Kidney (tissue), 14 donors: ENCODE data around the gene CDK5R1. TPM values are rescaled to one million over a fixed set of nuclear protein-coding genes. Genes with fewer than 3 reads are reported as not detected.

Source experiments
- DNase-seq, 5 donors: peaks; one replicate each; pipeline ENCODE4 v3.0.0-alpha.2; 2013 to 2020
- FAIRE-seq: peaks from 2 replicates; lab custom pipeline; 2012; peaks lifted over from hg19 to GRCh38; lab: Jason Lieb, UNC
- H3K27ac ChIP-seq, 2 donors: one replicate each; pipeline ENCODE4 v1.7.0; 2013; ENCODE audit warnings: low read depth in 2 of 2, low read length in 2 of 2, inconsistent platforms in 1 of 2
- H3K27me3 ChIP-seq: one replicate; pipeline ENCODE4 v1.7.1; 2013; ENCODE audit warnings: low read length, inconsistent platforms; ENCODE audit not compliant: control insufficient read depth, insufficient read depth
- H3K36me3 ChIP-seq, 3 donors: one replicate each; pipeline versions ENCODE4 v1.7.0 to v1.7.1; 2013; ENCODE audit warnings: low read length in 3 of 3, control low read depth in 1 of 3, inconsistent platforms in 1 of 3; ENCODE audit not compliant: insufficient read depth in 3 of 3, control insufficient read depth in 2 of 3
- H3K4me1 ChIP-seq, 3 donors: one replicate each; pipeline versions ENCODE4 v1.7.0 to v1.7.1; 2013; ENCODE audit warnings: low read length in 3 of 3, inconsistent platforms in 1 of 3, low read depth in 1 of 3; ENCODE audit not compliant: control insufficient read depth in 2 of 3, insufficient read depth in 2 of 3
- H3K4me3 ChIP-seq, 3 donors: one replicate each; pipeline versions ENCODE4 v1.7.0 to v1.8.1; 2013; ENCODE audit warnings: low read length in 3 of 3, control low read depth in 1 of 3, inconsistent platforms in 1 of 3
- H3K9ac ChIP-seq, 3 donors: one replicate each; pipeline versions ENCODE4 v1.7.0 to v1.7.1; 2013; ENCODE audit warnings: low read length in 3 of 3, control low read depth in 1 of 3, inconsistent platforms in 1 of 3
- H3K9me3 ChIP-seq, 3 donors: one replicate each; pipeline versions ENCODE4 v1.7.0 to v1.7.1; 2013; ENCODE audit warnings: low read length in 3 of 3, control low read depth in 1 of 3, inconsistent platforms in 1 of 3; ENCODE audit not compliant: control insufficient read depth in 2 of 3, insufficient read depth in 1 of 3
- intact Hi-C: fragments of 100-400 bp; cut with DNase I; formaldehyde crosslinking; loops from one replicate; pipeline ENCODE4 v1.11.1; 2022
- polyA plus RNA-seq: library from polyadenylated mRNA; stranded (reverse); fragments of 350-450 nt; fragmentation: Illumina TruSeq; extraction: RNeasy Lipid Tissue Mini Kit (QIAGEN cat#74804); gene quantifications from one replicate; pipeline ENCODE4 v1.2.3, GENCODE V29; 2014; ENCODE audit warnings: low read depth, low replicate concordance; ENCODE audit not compliant: insufficient read depth
- total RNA-seq: library from RNA; stranded (reverse); fragmentation: NEBNext Ultra II Directional; extraction: Animal tissue kit (Norgen Biotek cat#: 25700); gene quantifications from one replicate; pipeline ENCODE4 v1.2.1, GENCODE V29; 2021
- TF ChIP-seq, protein P1 (sequence below): IDR thresholded peaks from 3 replicates; pipeline ENCODE4 v1.5.1; 2012; ENCODE audit warnings: mild to moderate bottlenecking, moderate library complexity, borderline replicate concordance; ENCODE audit not compliant: insufficient read depth; ENCODE audit errors: extremely low read depth
- donor health status: control.
- donor health status: control.
- donor health status: control.
- donor health status: control.
- donor health status: control.
- donor health status: DM: yes; HTN: yes; CAD: no.
- donor health status: Normal renal cell carcinoma (clear cell type).

The CDK5R1 gene
- total and polyA plus RNA-seq, 2 donors from 2014 or later = 0.67 to 1.5 TPM

GRCh38 chr17:32482568-32483320 is 4.0 kb upstream of the CDK5R1 start:
- Histone ChIP-seq H3K9me3 (no peaks in the 10 kb centered on the region), H3K4me3 (no peak overlapping the region), H3K4me1 (peaks cover 0 to 15% (median 4%) of the 10 kb centered on the region in 3 donors), H3K27me3 (no peaks in the 10 kb centered on the region), H3K27ac (peak overlapping the region in 1 of 2 donors; percentile 72), H3K9ac (no peak overlapping the region), H3K36me3 (peaks cover 9 to 29% (median 25%) of the 10 kb centered on the region in 3 donors)
- TF ChIP-seq, protein P1, sequence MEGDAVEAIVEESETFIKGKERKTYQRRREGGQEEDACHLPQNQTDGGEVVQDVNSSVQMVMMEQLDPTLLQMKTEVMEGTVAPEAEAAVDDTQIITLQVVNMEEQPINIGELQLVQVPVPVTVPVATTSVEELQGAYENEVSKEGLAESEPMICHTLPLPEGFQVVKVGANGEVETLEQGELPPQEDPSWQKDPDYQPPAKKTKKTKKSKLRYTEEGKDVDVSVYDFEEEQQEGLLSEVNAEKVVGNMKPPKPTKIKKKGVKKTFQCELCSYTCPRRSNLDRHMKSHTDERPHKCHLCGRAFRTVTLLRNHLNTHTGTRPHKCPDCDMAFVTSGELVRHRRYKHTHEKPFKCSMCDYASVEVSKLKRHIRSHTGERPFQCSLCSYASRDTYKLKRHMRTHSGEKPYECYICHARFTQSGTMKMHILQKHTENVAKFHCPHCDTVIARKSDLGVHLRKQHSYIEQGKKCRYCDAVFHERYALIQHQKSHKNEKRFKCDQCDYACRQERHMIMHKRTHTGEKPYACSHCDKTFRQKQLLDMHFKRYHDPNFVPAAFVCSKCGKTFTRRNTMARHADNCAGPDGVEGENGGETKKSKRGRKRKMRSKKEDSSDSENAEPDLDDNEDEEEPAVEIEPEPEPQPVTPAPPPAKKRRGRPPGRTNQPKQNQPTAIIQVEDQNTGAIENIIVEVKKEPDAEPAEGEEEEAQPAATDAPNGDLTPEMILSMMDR = no peak
- DNase-seq = peak in 1 of 5 donors; percentile 29
- intact Hi-C loops = loop anchor here (10.0 kb wide), 1 partner anchor 272 kb away; no protein-coding TSS in a partner anchor
- no peak for FAIRE-seq

DNA sequence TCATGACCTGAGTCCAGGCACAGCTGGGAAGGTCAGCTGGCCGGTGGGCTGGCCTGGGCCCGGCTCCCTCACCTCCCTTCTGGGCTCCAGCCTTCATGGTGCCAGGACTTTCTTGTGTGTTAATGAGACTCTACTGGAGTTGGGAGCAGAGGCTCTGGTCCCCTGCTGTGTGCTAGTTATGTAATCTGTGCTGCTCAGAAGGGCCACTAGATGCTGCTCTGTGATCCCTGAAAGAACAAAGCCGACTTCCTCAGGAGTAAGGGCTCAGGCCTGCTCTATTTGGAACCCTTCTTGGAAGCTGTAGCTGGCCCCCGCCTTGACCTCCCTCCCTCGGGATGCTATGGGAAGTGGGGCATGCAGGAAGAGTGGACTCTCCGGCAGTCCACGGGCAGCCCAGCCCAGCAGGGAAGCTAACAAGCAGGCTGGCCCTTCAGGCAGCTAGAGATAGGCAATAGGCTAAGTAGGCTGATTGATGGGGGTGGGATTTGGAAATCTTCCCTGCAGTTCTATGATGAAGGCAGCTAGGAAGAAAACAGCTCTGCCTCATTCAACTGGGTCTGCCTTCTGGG is 3.3 kb upstream of the CDK5R1 start:
- intact Hi-C loops = loop anchor here (10.0 kb wide), 1 partner anchor 271 kb away; no protein-coding TSS in a partner anchor
- DNase-seq = peak; percentile 76 to 94 (median 85)
- peaks cover 7 to 21% (median 19%) of the 10 kb centered on the region in 3 donors for H3K36me3 ChIP-seq
- H3K4me3 ChIP-seq = no peak overlapping the region
- peak; percentile 29 for FAIRE-seq
- H3K9ac ChIP-seq = no peak overlapping the region
- H3K27me3 ChIP-seq = no peaks in the 10 kb centered on the region
- no peaks in the 10 kb centered on the region for H3K9me3 ChIP-seq
- peaks cover 0 to 15% (median 4%) of the 10 kb centered on the region in 3 donors for H3K4me1 ChIP-seq
- H3K27ac ChIP-seq = peak overlapping the region; percentile 48 to 72
- TF ChIP-seq, protein P1 = peak; percentile 95

- no peaks in the 10 kb centered on the region for H3K9me3 ChIP-seq
- intact Hi-C loops = loop anchor here (10.0 kb wide), 1 partner anchor 271 kb away; no protein-coding TSS in a partner anchor
- TF ChIP-seq, protein P1 = no peak
- H3K36me3 ChIP-seq = peaks cover 6 to 19% (median 16%) of the 10 kb centered on the region in 3 donors
- no peaks in the 10 kb centered on the region for H3K27me3 ChIP-seq
- peaks cover 0 to 15% (median 4%) of the 10 kb centered on the region in 3 donors for H3K4me1 ChIP-seq
- H3K4me3 ChIP-seq = no peak overlapping the region
- no peak overlapping the region for H3K27ac ChIP-seq
- FAIRE-seq (no peak), DNase-seq (peak in 2 of 5 donors; percentile 52 to 53)
- no peak overlapping the region for H3K9ac ChIP-seq
Measured at GRCh38 chr17:32484041-32484461, 2.7 kb upstream of the CDK5R1 start.
